K562 (cell line): Measurements from ENCODE around the gene RNF115. TPM values are rescaled to one million over a fixed set of nuclear protein-coding genes. Genes with fewer than 3 reads are reported as not detected.
A peak's percentile ranks its signal among the peaks of the same experiment; 100 is the strongest.

Experiments used
- ATAC-seq: fragments of 200-7000 bp; cut with Tn5 transposase; 3 replicates; pipeline ENCODE4 v1.9.1; 2020; ENCODE audit warnings: moderate library complexity
- Bru-seq: library from RNA; stranded (reverse); fragments of 400-500 nt; gene quantifications from one replicate; lab custom pipeline; 2021; lab: Mats Ljungman, UMichigan
- BruChase-seq, 2 experiments: library from RNA; stranded (reverse); fragments of 400-500 nt; gene quantifications; one replicate each; lab custom pipeline; 2021; lab: Mats Ljungman, UMichigan
- BruUV-seq: library from RNA; stranded (reverse); fragments of 400-500 nt; replicated peaks from 2 replicates; lab custom pipeline; 2021; lab: Mats Ljungman, UMichigan
- CTCF ChIA-PET: fragments of 300-600 bp; formaldehyde crosslinking; extraction: SDS; loops from one replicate; lab custom pipeline; 2021; ENCODE audit warnings: low intra/inter-chr PET ratio; lab: Yijun Ruan, JAX
- POLR2A ChIA-PET: fragments of 300-600, 350-650 bp; sonication (Branson Sonifier 250); formaldehyde crosslinking; extraction: SDS; loops from one replicate; lab custom pipeline; 2021; ENCODE audit warnings: antibody characterized with exemption, inconsistent platforms; lab: Yijun Ruan, JAX
- DNase-seq, 4 experiments: peaks; one replicate each; pipeline versions ENCODE4 v3.0.0 to v3.0.0-alpha.2; 2011 to 2018; ENCODE audit warnings: low spot score in 3 of 4, mixed read lengths in 3 of 4; ENCODE audit errors: extremely low read depth in 1 of 4
- FAIRE-seq: peaks from 2 replicates; lab custom pipeline; 2011; peaks lifted over from hg19 to GRCh38; lab: Jason Lieb, UNC
- H2AFZ ChIP-seq: 2 replicates; pipeline ENCODE4 v1.6.0; 2011; ENCODE audit warnings: low read depth, low read length, control low read depth, inconsistent platforms
- H3K27ac ChIP-seq: fragments of 200-600 bp; 3 replicates; pipeline ENCODE4 v1.8.0; 2011; ENCODE audit warnings: low read depth, mild to moderate bottlenecking, control low read depth, inconsistent platforms, low read length, moderate library complexity, mixed read lengths; ENCODE audit errors: extremely low read depth
- H3K27me3 ChIP-seq, 2 experiments: fragments of 300-600 bp in 1 of 2; 2 replicates in 1 of 2; 3 replicates in 1 of 2; pipeline versions ENCODE4 v1.6.0 to v1.8.0; 2011; ENCODE audit warnings: inconsistent platforms in 2 of 2, low read length in 2 of 2, mild to moderate bottlenecking in 1 of 2, mixed read lengths in 1 of 2, moderate library complexity in 1 of 2; ENCODE audit not compliant: control insufficient read depth in 2 of 2, insufficient read depth in 2 of 2
- H3K36me3 ChIP-seq: fragments of 300-600 bp; 3 replicates; pipeline ENCODE4 v1.8.0; 2011; ENCODE audit warnings: mild to moderate bottlenecking, low read length, inconsistent platforms; ENCODE audit not compliant: control insufficient read depth, insufficient read depth
- H3K4me1 ChIP-seq, 2 experiments: fragments of 200-600 bp in 1 of 2; replicated peaks in 1 of 2; 2 replicates in 1 of 2; 3 replicates in 1 of 2; pipeline versions ENCODE4 v1.5.1 to v1.8.0; 2011; ENCODE audit warnings: inconsistent platforms in 2 of 2, low read length in 2 of 2, mild to moderate bottlenecking in 1 of 2, mixed read lengths in 1 of 2, moderate library complexity in 1 of 2; ENCODE audit not compliant: control insufficient read depth in 2 of 2, insufficient read depth in 2 of 2
- H3K4me2 ChIP-seq: 2 replicates; pipeline ENCODE4 v1.6.1; 2011; ENCODE audit warnings: low read length, control low read depth, inconsistent platforms, mixed read lengths; ENCODE audit not compliant: insufficient read depth
- H3K4me3 ChIP-seq: fragments of 200-600 bp; sonication (generic), shearing (Covaris generic); 2 replicates; pipeline ENCODE4 v1.5.1; 2016; ENCODE audit warnings: control low read depth, inconsistent platforms
- H3K79me2 ChIP-seq: fragments of 200-600 bp; 3 replicates; pipeline ENCODE4 v1.8.0; 2011; ENCODE audit warnings: low read length, inconsistent platforms; ENCODE audit not compliant: control insufficient read depth, insufficient read depth
- H3K9ac ChIP-seq, 2 experiments: 2 replicates each; pipeline versions ENCODE4 v1.6.0 to v1.6.1; 2011; ENCODE audit warnings: low read depth in 2 of 2, low read length in 2 of 2, control low read depth in 1 of 2, inconsistent platforms in 1 of 2, mild to moderate bottlenecking in 1 of 2, mixed read lengths in 1 of 2; ENCODE audit not compliant: insufficient read depth in 1 of 2
- H3K9me1 ChIP-seq: one replicate; pipeline ENCODE4 v1.6.0; 2011; ENCODE audit warnings: inconsistent platforms, mild to moderate bottlenecking, low read length, moderate library complexity; ENCODE audit not compliant: control insufficient read depth, insufficient read depth
- H3K9me3 ChIP-seq: replicated peaks from 2 replicates; pipeline ENCODE4 v1.5.1; 2011; ENCODE audit warnings: low read depth, low read length, inconsistent platforms; ENCODE audit not compliant: control insufficient read depth, insufficient read depth
- H4K20me1 ChIP-seq: replicated peaks from 2 replicates; pipeline ENCODE4 v1.6.1; 2011; ENCODE audit warnings: low read length, inconsistent platforms, mixed read lengths; ENCODE audit not compliant: control insufficient read depth, insufficient read depth
- DMBX1 ChIP-seq: fragments of 250-450 bp; sonication (Bioruptor Pico); IDR thresholded peaks from 2 replicates; pipeline ENCODE4 v1.8.0; 2022; ENCODE audit warnings: inconsistent platforms, mild to moderate bottlenecking, moderate library complexity, borderline replicate concordance
- HNRNPL ChIP-seq: fragments of 200-400 bp; formaldehyde crosslinking; IDR thresholded peaks from 2 replicates; pipeline ENCODE4 v1.6.1; 2017; ENCODE audit warnings: low read depth, mild to moderate bottlenecking, low read length
- NFATC3 ChIP-seq: fragments of 450-650 bp; IDR thresholded peaks from 2 replicates; pipeline ENCODE4 v1.6.1; 2017; ENCODE audit warnings: mild to moderate bottlenecking
- RBFOX2 ChIP-seq: fragments of 200-400 bp; formaldehyde crosslinking; IDR thresholded peaks from 2 replicates; pipeline ENCODE4 v1.6.1; 2017; ENCODE audit warnings: low read depth, mild to moderate bottlenecking, low read length, moderate library complexity
- TAF7 ChIP-seq: fragments of 450-650 bp; IDR thresholded peaks from 2 replicates; pipeline ENCODE4 v1.6.1; 2016; ENCODE audit warnings: missing genetic modification characterization, missing compliant biosample characterization
- ZNF134 ChIP-seq: fragments of 250-450 bp; sonication (Bioruptor Pico); conservative IDR thresholded peaks from 2 replicates; pipeline ENCODE4 v1.4.0; 2020
- WGBS: fragments of 100-300 bp; shearing (Covaris generic); methylation state at CpG from one replicate; pipeline ENCODE4 v1.1.6; 2016; ENCODE audit warnings: low coverage, mixed read lengths; ENCODE audit not compliant: insufficient coverage; ENCODE audit errors: missing lambda C conversion rate; 5-methylcytosine and 5-hydroxymethylcytosine counted together
- in situ Hi-C: fragments of 300-500 bp; cut with MboI; formaldehyde crosslinking; loops from 4 replicates; pipeline ENCODE4 v1.15.0; 2018; ENCODE audit warnings: inconsistent platforms, mixed read lengths
- intact Hi-C: fragments of 100-400 bp; cut with micrococcal nuclease; formaldehyde crosslinking; loops from 2 replicates; pipeline ENCODE4 v1.14.2; 2022
- long read RNA-seq, 3 experiments: library from polyadenylated mRNA in 2 of 3; library from RNA in 1 of 3; unstranded in 2 of 3; stranded (forward) in 1 of 3; transcript quantifications; one replicate each; pipeline ENCODE4 v2.0.0, GENCODE V29; 2019 to 2022
- polyA minus RNA-seq, 3 experiments: library from RNA; depleted of rRNA, polyadenylated mRNA; stranded (reverse); fragments of >200 nt; gene quantifications; 2 replicates each; pipeline ENCODE4 v1.2.3, GENCODE V29; 2011
- polyA plus RNA-seq, 8 experiments: library from polyadenylated mRNA; depleted of rRNA in 4 of 8; stranded (reverse) in 5 of 8; unstranded in 3 of 8; fragments of >200 nt; fragmentation: Nextera tagmentation in 2 of 8; fragmentation: Illumina TruSeq in 1 of 8; extraction: Ambion mirVana in 2 of 8; extraction: Trizol in 1 of 8; gene quantifications; 2 replicates each; pipeline versions ENCODE4 v1.2.1 to v1.2.3, GENCODE V29; 2011 to 2014; ENCODE audit warnings: inconsistent platforms in 1 of 8, missing spikeins in 1 of 8
- total RNA-seq, 7 experiments: library from RNA; depleted of rRNA in 6 of 7; stranded (reverse); fragments of >200 nt in 6 of 7; fragmentation: Illumina TruSeq in 2 of 7; extraction: Trizol in 2 of 7; gene quantifications; 2 replicates each; pipeline versions ENCODE4 v1.2.1 to v1.2.3, GENCODE V29; 2011 to 2021; ENCODE audit warnings: low replicate concordance in 1 of 7
- TF ChIP-seq, protein P1 (sequence below): sonication (generic); formaldehyde crosslinking; IDR thresholded peaks from 2 replicates; pipeline ENCODE4 v1.8.0; 2023; ENCODE audit warnings: missing genetic modification reagents, mild to moderate bottlenecking, borderline replicate concordance
- TF ChIP-seq, protein P2 (sequence below): sonication (generic); formaldehyde crosslinking; IDR thresholded peaks from 2 replicates; pipeline ENCODE4 v1.9.0; 2022; ENCODE audit warnings: mild to moderate bottlenecking, missing genetic modification reagents

The RNF115 gene
- 11.8 and 34.8 TPM in 2 replicates for total RNA-seq (2011; cell fraction: chromatin; rRNA removed; ENCODE audit: low replicate concordance)
- total RNA-seq (2011; cell fraction: nucleolus; rRNA removed), result 5.8 and 7.8 TPM in 2 replicates
- total RNA-seq (2011; cell fraction: nucleoplasm; rRNA removed), result 12.8 and 21.9 TPM in 2 replicates
- total RNA-seq (2014; rRNA removed), result 8.4 and 8.8 TPM in 2 replicates
- 12.5 and 13.6 TPM in 2 replicates for total RNA-seq (2014; rRNA removed; fragmentation: Illumina TruSeq; extraction: Trizol)
- total RNA-seq (2015; rRNA removed; fragmentation: Illumina TruSeq; extraction: Trizol), result 11.5 and 12.3 TPM in 2 replicates
- total RNA-seq (2021), result 9.5 and 10.2 TPM in 2 replicates
- polyA plus RNA-seq (2011; rRNA removed), result 12.1 and 14.3 TPM in 2 replicates
- 3.6 and 6.3 TPM in 2 replicates for polyA plus RNA-seq (2011; cell fraction: cytosol; rRNA removed)
- polyA plus RNA-seq (2011; cell fraction: nucleus; rRNA removed), result 7.5 and 9.1 TPM in 2 replicates
- polyA plus RNA-seq (2012), result 6.5 and 10.6 TPM in 2 replicates
- polyA plus RNA-seq (2014; fragmentation: Illumina TruSeq; extraction: Trizol), result 8.4 and 9.9 TPM in 2 replicates
- 1 to 10 TPM; 1.9 to 2.0 TPM for polyA plus RNA-seq (2014; fragmentation: Nextera tagmentation; extraction: Ambion mirVana)
- polyA plus RNA-seq (2014; rRNA removed), result 6.9 and 7.8 TPM in 2 replicates
- 13.8 and 15.8 TPM in 2 replicates for polyA minus RNA-seq (2011; rRNA and poly(A)+ RNA removed)
- 2.5 and 3.6 TPM in 2 replicates for polyA minus RNA-seq (2011; cell fraction: cytosol; rRNA and poly(A)+ RNA removed)
- 4.0 and 6.6 TPM in 2 replicates for polyA minus RNA-seq (2011; cell fraction: nucleus; rRNA and poly(A)+ RNA removed)
- Bru-seq, nascent RNA, result percentile 66 among the genes with signal in this experiment
- percentile 80 among the genes with signal in this experiment for BruChase-seq, experiment 1, labeled RNA remaining after a 2-hour chase
- BruChase-seq, experiment 2, labeled RNA remaining after a 6-hour chase, result percentile 79 among the genes with signal in this experiment
- long read RNA-seq, experiment 1, full-length matches to known transcripts, result 42 of 54 reads
- long read RNA-seq, experiment 1, partial matches to known transcripts, result 1 of 54 reads
- long read RNA-seq, experiment 1, other reads (novel, unspliced or antisense), result 11 of 54 reads
- long read RNA-seq, experiment 2, full-length matches to known transcripts, result 6 of 38 reads
- long read RNA-seq, experiment 2, partial matches to known transcripts, result 0 of 38 reads
- long read RNA-seq, experiment 2, other reads (novel, unspliced or antisense), result 32 of 38 reads
- long read RNA-seq, experiment 3, full-length matches to known transcripts, result 28 of 32 reads
- long read RNA-seq, experiment 3, partial matches to known transcripts, result 0 of 32 reads
- long read RNA-seq, experiment 3, other reads (novel, unspliced or antisense), result 4 of 32 reads

DNA sequence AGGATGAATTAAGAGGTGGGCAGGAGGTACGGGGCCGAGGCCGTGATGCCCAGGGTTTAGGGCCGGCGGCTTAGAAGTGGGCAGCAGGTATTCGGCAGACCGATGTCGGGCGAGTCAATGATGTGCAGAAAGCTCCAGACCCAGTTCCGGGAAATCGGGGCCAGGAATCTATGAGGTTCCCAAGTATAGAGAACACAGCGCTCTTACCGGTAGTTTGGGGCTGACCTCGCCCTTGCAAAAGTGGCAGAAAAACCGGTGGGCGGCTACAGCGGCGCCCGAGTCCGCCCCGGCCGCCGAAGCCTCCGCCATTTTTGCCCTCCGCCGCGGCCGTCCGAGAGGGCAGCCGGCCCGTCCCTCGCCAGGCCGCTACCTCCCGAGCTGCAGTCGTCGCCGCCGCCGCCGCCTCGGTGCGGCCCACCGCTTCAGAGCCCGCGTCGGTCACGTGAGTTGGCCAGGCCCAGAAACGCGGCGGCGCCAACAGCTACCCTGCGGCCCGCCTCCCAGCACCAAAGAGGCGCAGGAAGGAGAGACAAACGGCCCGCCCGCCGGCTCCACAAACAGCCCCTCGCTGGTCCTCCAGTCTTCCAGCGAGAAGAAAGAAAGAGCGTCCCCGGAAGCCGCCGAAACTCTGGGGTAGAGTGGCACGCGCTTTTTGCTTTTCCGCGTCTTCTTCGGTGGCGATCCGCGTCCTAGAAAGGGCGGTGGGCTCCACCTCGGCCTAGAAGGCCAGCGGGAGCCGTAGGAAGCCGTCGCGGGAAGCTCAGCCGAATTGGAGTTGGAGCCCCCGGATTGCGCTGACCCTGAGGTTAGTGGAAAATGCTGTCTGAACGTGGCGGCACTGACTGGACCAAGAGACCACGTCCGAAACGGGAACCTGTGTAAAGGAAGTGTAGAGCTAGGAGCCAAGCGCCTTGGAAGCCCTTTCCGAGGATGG lies at the start of gene RNF115, which contains the start of gene POLR3C:
RNF115 (minus strand) TSS at position 531 of the 934 bp plus-strand sequence; CDS start at position 309, 222 bp downstream.
POLR3C (plus strand) TSS at position 636 of the 934 bp plus-strand sequence. CDS start 1,577 bp downstream, outside the sequence.
- Histone ChIP-seq H3K9me3 (no peaks in the 10 kb centered on the region), H3K27ac (peak within 1 kb of the TSS; percentile 92), H3K9ac (peak within 1 kb of the TSS; percentile 96 to 99), H2AFZ (peak within 1 kb of the TSS; percentile 95), H4K20me1 (no peaks in the 10 kb centered on the region), H3K79me2 (peaks cover 36% of the 10 kb centered on the region), H3K4me3 (peak within 1 kb of the TSS; percentile 77), H3K4me2 (peak within 1 kb of the TSS; percentile 99), H3K9me1 (no peaks in the 10 kb centered on the region), H3K27me3 (no peaks in the 10 kb centered on the region), H3K4me1 (peaks cover 8 to 20% of the 10 kb centered on the region in 2 experiments), H3K36me3 (peaks cover 31% of the 10 kb centered on the region)
- ATAC-seq (peak; percentile 93), DNase-seq (peak; percentile 87 to 93 (median 87)), FAIRE-seq (no peak)
- WGBS, result 1% methylated on average over 67 of the region's 89 CpGs
- ChIA-PET POLR2A (interaction anchor here (0.6 to 1.4 kb wide), 8 partner anchors 16 to 359 kb away, joined by 3 to 5 read pairs (median 4); partner anchors contain the start of gene NUDT17), CTCF (no interaction called here)
- TSS peak; percentile 58 for BruUV-seq
- intact Hi-C loops, result loop anchor here (10.0 kb wide), 1 partner anchor 79 kb away; no protein-coding TSS in a partner anchor
- in situ Hi-C loops, result no loop called here
- TF ChIP-seq RBFOX2 (peak; percentile 94), ZNF134 (peak; percentile 95), NFATC3 (no peak), HNRNPL (peak; percentile 56; the same call in 1 of the 2 replicates), TAF7 (tag) (peak; percentile 91), DMBX1 (CRISPR knock-in tag) (no peak; the same call in 1 of the 2 replicates)
- TF ChIP-seq, protein P1, sequence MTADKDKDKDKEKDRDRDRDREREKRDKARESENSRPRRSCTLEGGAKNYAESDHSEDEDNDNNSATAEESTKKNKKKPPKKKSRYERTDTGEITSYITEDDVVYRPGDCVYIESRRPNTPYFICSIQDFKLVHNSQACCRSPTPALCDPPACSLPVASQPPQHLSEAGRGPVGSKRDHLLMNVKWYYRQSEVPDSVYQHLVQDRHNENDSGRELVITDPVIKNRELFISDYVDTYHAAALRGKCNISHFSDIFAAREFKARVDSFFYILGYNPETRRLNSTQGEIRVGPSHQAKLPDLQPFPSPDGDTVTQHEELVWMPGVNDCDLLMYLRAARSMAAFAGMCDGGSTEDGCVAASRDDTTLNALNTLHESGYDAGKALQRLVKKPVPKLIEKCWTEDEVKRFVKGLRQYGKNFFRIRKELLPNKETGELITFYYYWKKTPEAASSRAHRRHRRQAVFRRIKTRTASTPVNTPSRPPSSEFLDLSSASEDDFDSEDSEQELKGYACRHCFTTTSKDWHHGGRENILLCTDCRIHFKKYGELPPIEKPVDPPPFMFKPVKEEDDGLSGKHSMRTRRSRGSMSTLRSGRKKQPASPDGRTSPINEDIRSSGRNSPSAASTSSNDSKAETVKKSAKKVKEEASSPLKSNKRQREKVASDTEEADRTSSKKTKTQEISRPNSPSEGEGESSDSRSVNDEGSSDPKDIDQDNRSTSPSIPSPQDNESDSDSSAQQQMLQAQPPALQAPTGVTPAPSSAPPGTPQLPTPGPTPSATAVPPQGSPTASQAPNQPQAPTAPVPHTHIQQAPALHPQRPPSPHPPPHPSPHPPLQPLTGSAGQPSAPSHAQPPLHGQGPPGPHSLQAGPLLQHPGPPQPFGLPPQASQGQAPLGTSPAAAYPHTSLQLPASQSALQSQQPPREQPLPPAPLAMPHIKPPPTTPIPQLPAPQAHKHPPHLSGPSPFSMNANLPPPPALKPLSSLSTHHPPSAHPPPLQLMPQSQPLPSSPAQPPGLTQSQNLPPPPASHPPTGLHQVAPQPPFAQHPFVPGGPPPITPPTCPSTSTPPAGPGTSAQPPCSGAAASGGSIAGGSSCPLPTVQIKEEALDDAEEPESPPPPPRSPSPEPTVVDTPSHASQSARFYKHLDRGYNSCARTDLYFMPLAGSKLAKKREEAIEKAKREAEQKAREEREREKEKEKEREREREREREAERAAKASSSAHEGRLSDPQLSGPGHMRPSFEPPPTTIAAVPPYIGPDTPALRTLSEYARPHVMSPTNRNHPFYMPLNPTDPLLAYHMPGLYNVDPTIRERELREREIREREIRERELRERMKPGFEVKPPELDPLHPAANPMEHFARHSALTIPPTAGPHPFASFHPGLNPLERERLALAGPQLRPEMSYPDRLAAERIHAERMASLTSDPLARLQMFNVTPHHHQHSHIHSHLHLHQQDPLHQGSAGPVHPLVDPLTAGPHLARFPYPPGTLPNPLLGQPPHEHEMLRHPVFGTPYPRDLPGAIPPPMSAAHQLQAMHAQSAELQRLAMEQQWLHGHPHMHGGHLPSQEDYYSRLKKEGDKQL, result 0 out of 2 replicates have a peak, but pooled peaks have one; percentile 45
- TF ChIP-seq, protein P2, sequence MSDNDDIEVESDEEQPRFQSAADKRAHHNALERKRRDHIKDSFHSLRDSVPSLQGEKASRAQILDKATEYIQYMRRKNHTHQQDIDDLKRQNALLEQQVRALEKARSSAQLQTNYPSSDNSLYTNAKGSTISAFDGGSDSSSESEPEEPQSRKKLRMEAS (CRISPR knock-in tag), result peak; percentile 71
